Measurements from ENCODE around the gene POU2F1. TPM values are rescaled to one million over a fixed set of nuclear protein-coding genes. Genes with fewer than 3 reads are reported as not detected.

Gene POU2F1
- total RNA-seq, 1 donor from 2014 or later = 36.1 TPM

DNA sequence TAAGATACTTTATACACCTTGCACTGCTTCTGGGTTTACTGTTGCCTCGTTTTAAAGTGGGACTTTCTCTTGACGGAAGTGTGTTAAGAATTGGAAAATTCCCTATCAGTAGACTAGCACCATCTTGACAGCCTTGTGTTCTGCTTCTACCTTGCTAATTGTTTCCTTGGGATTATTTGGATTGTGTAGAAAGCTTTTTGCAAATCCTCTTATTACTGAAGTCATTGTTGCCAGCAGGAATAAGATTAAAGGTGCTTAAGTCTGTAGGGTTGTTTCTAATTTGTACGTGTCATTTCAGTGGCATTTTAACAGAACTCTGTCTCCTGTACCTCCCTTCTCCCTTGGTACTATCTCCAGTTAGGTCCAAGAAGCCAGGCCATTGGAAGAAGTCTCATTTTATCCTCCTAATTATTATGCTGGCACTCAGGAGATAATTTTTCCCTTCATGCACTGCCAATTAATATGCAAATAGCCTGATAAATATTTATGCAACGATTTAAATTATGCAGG is 107.7 kb downstream of the POU2F1 start:
- no peak for DNase-seq (ENCODE audit: low spot score, unreplicated experiment)
- H3K27ac Mint-ChIP-seq = no peak overlapping the region
- no peak overlapping the region for H3K4me3 Mint-ChIP-seq (ENCODE audit: low read depth)
- peaks cover 19% of the 10 kb centered on the region for H3K36me3 Mint-ChIP-seq (ENCODE audit: insufficient read depth)
- H3K4me1 Mint-ChIP-seq (ENCODE audit: low read depth) = peaks cover 10% of the 10 kb centered on the region
- no peaks in the 10 kb centered on the region for H3K27me3 Mint-ChIP-seq
- H3K9me3 Mint-ChIP-seq (ENCODE audit: low read depth) = peaks cover 12% of the 10 kb centered on the region
- TF ChIP-seq, protein P1, sequence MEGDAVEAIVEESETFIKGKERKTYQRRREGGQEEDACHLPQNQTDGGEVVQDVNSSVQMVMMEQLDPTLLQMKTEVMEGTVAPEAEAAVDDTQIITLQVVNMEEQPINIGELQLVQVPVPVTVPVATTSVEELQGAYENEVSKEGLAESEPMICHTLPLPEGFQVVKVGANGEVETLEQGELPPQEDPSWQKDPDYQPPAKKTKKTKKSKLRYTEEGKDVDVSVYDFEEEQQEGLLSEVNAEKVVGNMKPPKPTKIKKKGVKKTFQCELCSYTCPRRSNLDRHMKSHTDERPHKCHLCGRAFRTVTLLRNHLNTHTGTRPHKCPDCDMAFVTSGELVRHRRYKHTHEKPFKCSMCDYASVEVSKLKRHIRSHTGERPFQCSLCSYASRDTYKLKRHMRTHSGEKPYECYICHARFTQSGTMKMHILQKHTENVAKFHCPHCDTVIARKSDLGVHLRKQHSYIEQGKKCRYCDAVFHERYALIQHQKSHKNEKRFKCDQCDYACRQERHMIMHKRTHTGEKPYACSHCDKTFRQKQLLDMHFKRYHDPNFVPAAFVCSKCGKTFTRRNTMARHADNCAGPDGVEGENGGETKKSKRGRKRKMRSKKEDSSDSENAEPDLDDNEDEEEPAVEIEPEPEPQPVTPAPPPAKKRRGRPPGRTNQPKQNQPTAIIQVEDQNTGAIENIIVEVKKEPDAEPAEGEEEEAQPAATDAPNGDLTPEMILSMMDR (IDR thresholded peaks at IDR 0.05; ENCODE audit: unreplicated experiment) = no peak

DNA sequence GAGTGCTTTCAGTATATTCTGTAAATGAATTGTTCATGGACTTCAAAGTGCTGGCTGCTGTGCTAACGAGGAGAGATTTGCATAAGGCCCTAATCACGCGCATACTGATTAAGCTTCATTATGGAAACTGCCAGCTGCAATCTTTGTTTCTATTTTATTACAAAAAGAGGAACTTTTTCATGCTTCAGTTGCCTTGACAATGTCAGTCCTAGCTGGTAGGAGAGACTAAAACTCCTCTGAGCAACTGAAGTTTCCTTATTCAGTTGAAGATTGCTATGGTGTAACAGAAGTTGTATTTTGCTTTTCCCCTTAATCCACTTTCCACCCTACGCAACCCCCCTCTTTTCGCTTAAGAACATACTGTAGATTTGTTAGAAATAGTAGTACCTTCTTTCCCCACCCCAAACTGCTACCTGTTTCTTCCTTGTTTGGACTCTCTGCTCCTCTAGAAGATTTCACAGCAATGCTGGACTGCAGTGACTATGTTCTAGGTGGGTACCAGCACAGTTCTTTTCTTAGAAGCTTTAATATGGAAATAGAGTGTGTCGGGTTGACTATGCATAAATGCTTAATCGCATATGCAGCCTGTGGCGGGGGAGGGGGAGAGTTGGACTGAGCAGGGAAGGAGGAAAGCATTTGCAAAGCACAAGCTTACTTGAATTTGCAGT is 108.3 kb downstream of the POU2F1 start:
- Mint-ChIP-seq H3K4me3 (ENCODE audit: low read depth) (no peak overlapping the region), H3K9me3 (ENCODE audit: low read depth) (peaks cover 12% of the 10 kb centered on the region), H3K36me3 (ENCODE audit: insufficient read depth) (peaks cover 16% of the 10 kb centered on the region), H3K27ac (no peak overlapping the region), H3K4me1 (ENCODE audit: low read depth) (peaks cover 10% of the 10 kb centered on the region), H3K27me3 (no peaks in the 10 kb centered on the region)
- TF ChIP-seq, protein P1 (IDR thresholded peaks at IDR 0.05; ENCODE audit: unreplicated experiment) = no peak
- no peak for DNase-seq (ENCODE audit: low spot score, unreplicated experiment)

DNA sequence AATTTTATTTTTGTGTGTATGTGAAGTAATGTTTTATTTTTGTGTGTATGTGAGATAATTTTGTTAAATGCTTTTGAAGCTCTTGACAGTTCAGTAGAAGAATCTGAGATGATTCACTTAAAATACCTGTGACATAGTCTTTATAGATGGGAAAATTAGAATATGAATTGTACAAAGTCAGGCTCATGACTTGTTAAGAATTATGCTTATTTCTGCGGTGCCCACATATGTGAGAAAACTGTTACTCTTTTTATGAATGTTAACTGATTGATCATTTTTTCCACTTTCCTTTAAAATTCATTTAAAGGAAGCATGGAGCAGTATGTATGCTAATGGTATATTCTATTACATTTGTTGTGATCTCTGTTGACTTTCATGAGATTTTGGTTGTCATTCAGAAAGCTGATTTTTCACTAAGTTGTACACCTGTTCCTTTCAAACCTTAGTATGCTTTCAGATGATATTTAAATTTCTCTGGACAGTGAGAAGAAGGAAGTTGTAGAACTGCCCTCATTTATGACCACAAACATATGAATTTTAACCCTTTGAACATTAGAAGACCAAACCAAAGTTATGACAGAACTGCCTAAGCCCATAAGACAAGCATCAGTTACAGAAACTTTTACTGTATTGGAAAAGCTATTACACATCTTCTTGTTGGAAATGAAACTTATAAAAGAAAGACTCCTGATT is 110.1 kb downstream of the POU2F1 start:
- TF ChIP-seq, protein P1 (IDR thresholded peaks at IDR 0.05; ENCODE audit: unreplicated experiment) = no peak
- H3K27ac Mint-ChIP-seq = no peak overlapping the region
- H3K36me3 Mint-ChIP-seq (ENCODE audit: insufficient read depth) = peaks cover 6% of the 10 kb centered on the region
- no peak for DNase-seq (ENCODE audit: low spot score, unreplicated experiment)
- H3K27me3 Mint-ChIP-seq = no peaks in the 10 kb centered on the region
- no peak overlapping the region for H3K4me3 Mint-ChIP-seq (ENCODE audit: low read depth)
- H3K9me3 Mint-ChIP-seq (ENCODE audit: low read depth) = peaks cover 4% of the 10 kb centered on the region
- peaks cover 10% of the 10 kb centered on the region for H3K4me1 Mint-ChIP-seq (ENCODE audit: low read depth)

DNA sequence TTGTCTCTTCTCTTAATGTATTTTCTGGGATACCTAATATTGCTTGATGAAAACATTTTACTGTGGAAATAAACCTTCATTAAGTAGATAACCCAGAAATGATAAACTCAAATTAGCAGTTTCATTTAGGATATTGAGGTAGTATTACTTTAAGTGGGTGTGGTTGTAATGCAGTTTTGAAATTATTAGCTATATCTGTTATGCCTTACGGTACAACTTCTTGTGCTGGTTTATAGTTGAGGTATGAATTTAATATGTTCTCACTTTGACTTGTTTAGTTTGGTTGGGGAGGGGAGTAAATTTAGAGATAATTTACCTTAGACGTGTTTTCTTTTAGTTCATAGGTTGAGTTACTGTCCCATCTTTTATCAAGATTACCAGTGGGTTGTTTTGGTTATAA is 111.0 kb downstream of the POU2F1 start:
- peaks cover 10% of the 10 kb centered on the region for H3K4me1 Mint-ChIP-seq (ENCODE audit: low read depth)

DNA sequence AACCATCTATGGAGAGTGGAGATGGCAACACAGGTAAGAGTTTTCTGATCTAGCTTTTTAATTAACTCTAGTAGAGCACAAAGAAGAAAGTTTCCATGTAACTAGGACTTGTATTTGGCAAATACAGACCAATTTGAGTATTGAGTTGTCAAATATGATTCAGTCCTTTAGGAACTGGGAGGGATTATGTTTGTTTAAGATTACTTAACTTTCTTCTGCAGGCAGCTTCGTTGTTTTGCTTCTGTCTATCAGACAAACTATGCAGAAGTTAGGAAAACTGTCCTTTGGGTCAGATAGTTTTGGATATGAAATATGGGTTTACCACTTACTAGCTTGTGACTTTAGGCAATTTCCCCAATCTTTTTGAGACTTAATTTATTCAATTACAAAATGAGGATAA is 111.8 kb downstream of the POU2F1 start:
- Mint-ChIP-seq H3K4me1 (ENCODE audit: low read depth) (peaks cover 10% of the 10 kb centered on the region), H3K36me3 (ENCODE audit: insufficient read depth) (peaks cover 11% of the 10 kb centered on the region), H3K4me3 (ENCODE audit: low read depth) (no peak overlapping the region), H3K9me3 (ENCODE audit: low read depth) (peaks cover 7% of the 10 kb centered on the region), H3K27ac (no peak overlapping the region), H3K27me3 (no peaks in the 10 kb centered on the region)
- TF ChIP-seq, protein P1 (IDR thresholded peaks at IDR 0.05; ENCODE audit: unreplicated experiment) = no peak
- DNase-seq (ENCODE audit: low spot score, unreplicated experiment) = no peak

More for the DNA sequence above, 111.0 kb downstream of the POU2F1 start:
- DNase-seq (ENCODE audit: low spot score, unreplicated experiment) = no peak
- TF ChIP-seq, protein P1 (IDR thresholded peaks at IDR 0.05; ENCODE audit: unreplicated experiment) = no peak
- Mint-ChIP-seq H3K36me3 (ENCODE audit: insufficient read depth) (peaks cover 6% of the 10 kb centered on the region), H3K9me3 (ENCODE audit: low read depth) (peaks cover 3% of the 10 kb centered on the region), H3K4me3 (ENCODE audit: low read depth) (no peak overlapping the region), H3K27me3 (no peaks in the 10 kb centered on the region), H3K27ac (no peak overlapping the region)
